ENCODE results near the gene ATP10A. TPM values are rescaled to one million over a fixed set of nuclear protein-coding genes. Genes with fewer than 3 reads are reported as not detected.

Gene ATP10A
- total RNA-seq, 2 experiments from 2014 or later: 0.06 TPM; not detected in 1

GRCh38 chr15:25787855-25788520, 75.1 kb downstream of the ATP10A start:
- H3K4me3 ChIP-seq (ENCODE audit: low read depth, low read length, poor library complexity, severe bottlenecking): no peak overlapping the region
- H3K4me2 ChIP-seq (ENCODE audit: low read length): no peak overlapping the region
- intact Hi-C loops (cut with micrococcal nuclease; ENCODE audit: unreplicated experiment): no loop called here
- peaks cover 28% of the 10 kb centered on the region for H3K4me1 ChIP-seq (ENCODE audit: insufficient read depth, low read length, poor library complexity, severe bottlenecking)
- no peaks in the 10 kb centered on the region for H3K79me2 ChIP-seq (ENCODE audit: insufficient read depth, low read depth, low read length)
- no peak overlapping the region for H3K27ac ChIP-seq (ENCODE audit: low read depth, low read length, poor library complexity, severe bottlenecking)
- no peaks in the 10 kb centered on the region for H4K20me1 ChIP-seq (ENCODE audit: insufficient read depth, low read length)
- no peak for DNase-seq (ENCODE audit: low spot score)
- ChIA-PET CTCF (ENCODE audit: unreplicated experiment) (no interaction called here), POLR2A (interaction anchor here (0.9 to 1.0 kb wide), 2 partner anchors 60 to 145 kb away, joined by 3 read pairs; no protein-coding TSS in a partner anchor)
- no peaks in the 10 kb centered on the region for H3K9me3 ChIP-seq (ENCODE audit: low read length)
- BruUV-seq (replicated peaks): no TSS peak
- H3K36me3 ChIP-seq (ENCODE audit: insufficient read depth, low read length): no peaks in the 10 kb centered on the region
- H2AFZ ChIP-seq (ENCODE audit: low read length): peak overlapping the region; percentile 21; the same call in 1 of the 2 replicates
- no peaks in the 10 kb centered on the region for H3K9me2 ChIP-seq (ENCODE audit: insufficient read depth, low read length)
- TF ChIP-seq EZH2phosphoT487 (IDR thresholded peaks at IDR 0.05; ENCODE audit: borderline replicate concordance, low read depth, low read length) (no peak), CTCF (conservative IDR thresholded peaks at IDR 0.05; ENCODE audit: low read length) (no peak)

- TF ChIP-seq CTCF (conservative IDR thresholded peaks at IDR 0.05; ENCODE audit: low read length) (no peak), EZH2phosphoT487 (IDR thresholded peaks at IDR 0.05; ENCODE audit: borderline replicate concordance, low read depth, low read length) (no peak)
- Histone ChIP-seq H3K36me3 (ENCODE audit: insufficient read depth, low read length) (no peaks in the 10 kb centered on the region), H3K4me2 (ENCODE audit: low read length) (no peak overlapping the region), H3K79me2 (ENCODE audit: insufficient read depth, low read depth, low read length) (no peaks in the 10 kb centered on the region), H3K9me3 (ENCODE audit: low read length) (no peaks in the 10 kb centered on the region), H3K9me2 (ENCODE audit: insufficient read depth, low read length) (no peaks in the 10 kb centered on the region), H3K4me3 (ENCODE audit: low read depth, low read length, poor library complexity, severe bottlenecking) (no peak overlapping the region), H2AFZ (ENCODE audit: low read length) (no peak overlapping the region; the same call in 1 of the 2 replicates), H3K4me1 (ENCODE audit: insufficient read depth, low read length, poor library complexity, severe bottlenecking) (peaks cover 22% of the 10 kb centered on the region), H3K27ac (ENCODE audit: low read depth, low read length, poor library complexity, severe bottlenecking) (no peak overlapping the region), H4K20me1 (ENCODE audit: insufficient read depth, low read length) (no peaks in the 10 kb centered on the region)
- intact Hi-C loops (cut with micrococcal nuclease; ENCODE audit: unreplicated experiment): no loop called here
- POLR2A ChIA-PET: no interaction called here
- no peak for DNase-seq (ENCODE audit: low spot score)
- CTCF ChIA-PET (ENCODE audit: unreplicated experiment): no interaction called here
- BruUV-seq (replicated peaks): no TSS peak
Measured at GRCh38 chr15:25787381-25787780, 75.7 kb downstream of the ATP10A start.

GRCh38 chr15:25786040-25786439, 77.1 kb downstream of the ATP10A start:
- no peak overlapping the region for H2AFZ ChIP-seq (ENCODE audit: low read length)
- CTCF ChIA-PET (ENCODE audit: unreplicated experiment): no interaction called here

More at GRCh38 chr15:25786040-25786439, 77.1 kb downstream of the ATP10A start:
- intact Hi-C loops (cut with micrococcal nuclease; ENCODE audit: unreplicated experiment): no loop called here
- Histone ChIP-seq H3K27ac (ENCODE audit: low read depth, low read length, poor library complexity, severe bottlenecking) (no peak overlapping the region), H3K36me3 (ENCODE audit: insufficient read depth, low read length) (no peaks in the 10 kb centered on the region), H3K4me1 (ENCODE audit: insufficient read depth, low read length, poor library complexity, severe bottlenecking) (peaks cover 17% of the 10 kb centered on the region), H3K9me3 (ENCODE audit: low read length) (no peaks in the 10 kb centered on the region), H3K79me2 (ENCODE audit: insufficient read depth, low read depth, low read length) (no peaks in the 10 kb centered on the region), H4K20me1 (ENCODE audit: insufficient read depth, low read length) (no peaks in the 10 kb centered on the region), H3K4me3 (ENCODE audit: low read depth, low read length, poor library complexity, severe bottlenecking) (no peak overlapping the region), H3K9me2 (ENCODE audit: insufficient read depth, low read length) (no peaks in the 10 kb centered on the region), H3K4me2 (ENCODE audit: low read length) (no peak overlapping the region)
- DNase-seq (ENCODE audit: low spot score): no peak
- POLR2A ChIA-PET: no interaction called here
- no TSS peak for BruUV-seq (replicated peaks)
- TF ChIP-seq EZH2phosphoT487 (IDR thresholded peaks at IDR 0.05; ENCODE audit: borderline replicate concordance, low read depth, low read length) (no peak), CTCF (conservative IDR thresholded peaks at IDR 0.05; ENCODE audit: low read length) (no peak)
